ENCODE measurements around the gene DDN. TPM values are rescaled to one million over a fixed set of nuclear protein-coding genes. Genes with fewer than 3 reads are reported as not detected.

The DDN gene
- total RNA-seq, 2 donors from 2014 or later = 0.14 TPM; not detected in 1

DNA sequence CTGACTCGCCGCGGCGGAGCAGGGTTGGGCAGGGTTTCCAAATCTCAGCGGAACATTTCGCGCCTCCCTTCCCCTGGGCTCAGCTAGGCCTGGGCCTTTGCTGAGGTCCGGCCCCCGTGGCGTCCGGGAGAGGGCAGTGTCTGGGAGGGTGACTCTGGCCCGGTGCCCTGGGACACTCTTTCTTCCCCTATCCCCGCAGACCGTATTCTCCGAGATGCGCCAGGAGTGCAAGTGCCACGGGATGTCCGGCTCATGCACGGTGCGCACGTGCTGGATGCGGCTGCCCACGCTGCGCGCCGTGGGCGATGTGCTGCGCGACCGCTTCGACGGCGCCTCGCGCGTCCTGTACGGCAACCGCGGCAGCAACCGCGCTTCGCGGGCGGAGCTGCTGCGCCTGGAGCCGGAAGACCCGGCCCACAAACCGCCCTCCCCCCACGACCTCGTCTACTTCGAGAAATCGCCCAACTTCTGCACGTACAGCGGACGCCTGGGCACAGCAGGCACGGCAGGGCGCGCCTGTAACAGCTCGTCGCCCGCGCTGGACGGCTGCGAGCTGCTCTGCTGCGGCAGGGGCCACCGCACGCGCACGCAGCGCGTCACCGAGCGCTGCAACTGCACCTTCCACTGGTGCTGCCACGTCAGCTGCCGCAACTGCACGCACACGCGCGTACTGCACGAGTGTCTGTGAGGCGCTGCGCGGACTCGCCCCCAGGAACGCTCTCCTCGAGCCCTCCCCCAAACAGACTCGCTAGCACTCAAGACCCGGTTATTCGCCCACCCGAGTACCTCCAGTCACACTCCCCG lies 18.0 kb downstream of the DDN start:
- Histone ChIP-seq H3K27ac (no peak overlapping the region), H3K27me3 (replicated peaks; ENCODE audit: insufficient read depth) (peaks cover 15% of the 10 kb centered on the region), H3K4me1 (ENCODE audit: control insufficient read depth in 1 of 2, low read depth in 2 of 2) (peaks cover 32 to 55% of the 10 kb centered on the region in 2 donors), H3K36me3 (no peaks in the 10 kb centered on the region), H3K4me3 (peak overlapping the region; percentile 63), H3K9me3 (no peaks in the 10 kb centered on the region)
- TF ChIP-seq, protein P1, sequence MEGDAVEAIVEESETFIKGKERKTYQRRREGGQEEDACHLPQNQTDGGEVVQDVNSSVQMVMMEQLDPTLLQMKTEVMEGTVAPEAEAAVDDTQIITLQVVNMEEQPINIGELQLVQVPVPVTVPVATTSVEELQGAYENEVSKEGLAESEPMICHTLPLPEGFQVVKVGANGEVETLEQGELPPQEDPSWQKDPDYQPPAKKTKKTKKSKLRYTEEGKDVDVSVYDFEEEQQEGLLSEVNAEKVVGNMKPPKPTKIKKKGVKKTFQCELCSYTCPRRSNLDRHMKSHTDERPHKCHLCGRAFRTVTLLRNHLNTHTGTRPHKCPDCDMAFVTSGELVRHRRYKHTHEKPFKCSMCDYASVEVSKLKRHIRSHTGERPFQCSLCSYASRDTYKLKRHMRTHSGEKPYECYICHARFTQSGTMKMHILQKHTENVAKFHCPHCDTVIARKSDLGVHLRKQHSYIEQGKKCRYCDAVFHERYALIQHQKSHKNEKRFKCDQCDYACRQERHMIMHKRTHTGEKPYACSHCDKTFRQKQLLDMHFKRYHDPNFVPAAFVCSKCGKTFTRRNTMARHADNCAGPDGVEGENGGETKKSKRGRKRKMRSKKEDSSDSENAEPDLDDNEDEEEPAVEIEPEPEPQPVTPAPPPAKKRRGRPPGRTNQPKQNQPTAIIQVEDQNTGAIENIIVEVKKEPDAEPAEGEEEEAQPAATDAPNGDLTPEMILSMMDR (IDR thresholded peaks at IDR 0.05) = no peak
- ATAC-seq (ENCODE audit: insufficient number of reproducible peaks, low FRiP score, low read depth) (no peak), DNase-seq (ENCODE audit: low spot score) (no peak)

DNA sequence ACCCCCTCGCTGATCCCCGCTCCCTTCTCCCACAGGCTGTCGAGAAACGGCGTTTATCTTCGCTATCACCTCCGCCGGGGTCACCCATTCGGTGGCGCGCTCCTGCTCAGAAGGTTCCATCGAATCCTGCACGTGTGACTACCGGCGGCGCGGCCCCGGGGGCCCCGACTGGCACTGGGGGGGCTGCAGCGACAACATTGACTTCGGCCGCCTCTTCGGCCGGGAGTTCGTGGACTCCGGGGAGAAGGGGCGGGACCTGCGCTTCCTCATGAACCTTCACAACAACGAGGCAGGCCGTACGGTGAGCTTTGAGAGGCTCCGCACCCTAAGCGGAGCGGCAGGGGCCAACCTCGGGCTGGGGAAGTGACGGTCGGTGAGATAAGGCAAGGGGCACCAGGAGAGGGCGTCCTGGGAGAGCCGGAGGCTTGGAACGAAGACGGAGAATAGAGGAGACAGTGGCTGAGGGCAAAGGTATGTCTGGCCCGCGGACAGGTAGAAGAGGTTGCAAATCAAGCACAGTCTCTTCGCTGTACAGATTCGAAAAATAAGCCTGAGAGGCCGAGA lies 18.7 kb downstream of the DDN start:
- TF ChIP-seq, protein P1 (IDR thresholded peaks at IDR 0.05) = no peak
- H3K27me3 ChIP-seq (replicated peaks; ENCODE audit: insufficient read depth) = peaks cover 15% of the 10 kb centered on the region
- ATAC-seq (ENCODE audit: insufficient number of reproducible peaks, low FRiP score, low read depth) = no peak
- DNase-seq (ENCODE audit: low spot score) = no peak
- no peaks in the 10 kb centered on the region for H3K9me3 ChIP-seq
- H3K36me3 ChIP-seq = no peaks in the 10 kb centered on the region
- no peak overlapping the region for H3K27ac ChIP-seq
- H3K4me1 ChIP-seq (ENCODE audit: control insufficient read depth in 1 of 2, low read depth in 2 of 2) = peaks cover 32 to 48% of the 10 kb centered on the region in 2 donors
- H3K4me3 ChIP-seq = peak overlapping the region; percentile 63

GRCh38 chr12:48979602-48980388 lies 19.4 kb downstream of the DDN start:
- DNase-seq (ENCODE audit: low spot score) (no peak), ATAC-seq (ENCODE audit: insufficient number of reproducible peaks, low FRiP score, low read depth) (no peak)
- H3K36me3 ChIP-seq = no peaks in the 10 kb centered on the region
- peaks cover 15% of the 10 kb centered on the region for H3K27me3 ChIP-seq (replicated peaks; ENCODE audit: insufficient read depth)
- no peak overlapping the region for H3K27ac ChIP-seq
- peak overlapping the region; percentile 63 for H3K4me3 ChIP-seq
- H3K9me3 ChIP-seq = no peaks in the 10 kb centered on the region
- peaks cover 32 to 41% of the 10 kb centered on the region in 2 donors for H3K4me1 ChIP-seq (ENCODE audit: control insufficient read depth in 1 of 2, low read depth in 2 of 2)
- TF ChIP-seq, protein P1 (IDR thresholded peaks at IDR 0.05) = no peak

- Histone ChIP-seq H3K9me3 (no peaks in the 10 kb centered on the region), H3K36me3 (no peaks in the 10 kb centered on the region), H3K27me3 (replicated peaks; ENCODE audit: insufficient read depth) (peaks cover 19% of the 10 kb centered on the region), H3K4me1 (ENCODE audit: control insufficient read depth in 1 of 2, low read depth in 2 of 2) (peaks cover 32 to 39% of the 10 kb centered on the region in 2 donors), H3K27ac (no peak overlapping the region), H3K4me3 (peak overlapping the region; percentile 63)
- no peak for ATAC-seq (ENCODE audit: insufficient number of reproducible peaks, low FRiP score, low read depth)
- TF ChIP-seq, protein P1 (IDR thresholded peaks at IDR 0.05) = no peak
- no peak for DNase-seq (ENCODE audit: low spot score)
These were observed 20.2 kb downstream of the DDN start for GRCh38 chr12:48978741-48979601.
